ENCODE data around the gene TTBK1.

- TF ChIP-seq CTCF (conservative IDR thresholded peaks at IDR 0.05) (no peak), ZFX (IDR thresholded peaks at IDR 0.05) (no peak)
Observed at GRCh38 chr6:43219119-43219518, 24.2 kb upstream of the TTBK1 start.
